Astrocyte of the cerebellum (primary cell): ENCODE measurements around the gene CYP27B1.
"Not testable (repeated sequence)": the region's sequence is repeated elsewhere in the genome, so short reads cannot be mapped to it uniquely, and the experiment has no call there.

Experiments
- DNase-seq: peaks from one replicate; pipeline ENCODE4 v3.0.0-alpha.2; 2011; ENCODE audit warnings: low read depth
- H3K4me3 ChIP-seq: 2 replicates; pipeline ENCODE4 v1.5.1; 2011; ENCODE audit warnings: mild to moderate bottlenecking, low read depth, low read length, moderate library complexity
- in situ Hi-C: cut with HindIII; loops from 2 replicates; pipeline ENCODE4 v1.10.0; 2017; ENCODE audit warnings: low sequenced_read_pairs
- TF ChIP-seq, protein P1 (sequence below): IDR thresholded peaks from 2 replicates; pipeline ENCODE4 v1.5.1; 2012; ENCODE audit warnings: low read length, low read depth, moderate library complexity, mild to moderate bottlenecking; ENCODE audit errors: missing control alignments

The CYP27B1 gene

DNA sequence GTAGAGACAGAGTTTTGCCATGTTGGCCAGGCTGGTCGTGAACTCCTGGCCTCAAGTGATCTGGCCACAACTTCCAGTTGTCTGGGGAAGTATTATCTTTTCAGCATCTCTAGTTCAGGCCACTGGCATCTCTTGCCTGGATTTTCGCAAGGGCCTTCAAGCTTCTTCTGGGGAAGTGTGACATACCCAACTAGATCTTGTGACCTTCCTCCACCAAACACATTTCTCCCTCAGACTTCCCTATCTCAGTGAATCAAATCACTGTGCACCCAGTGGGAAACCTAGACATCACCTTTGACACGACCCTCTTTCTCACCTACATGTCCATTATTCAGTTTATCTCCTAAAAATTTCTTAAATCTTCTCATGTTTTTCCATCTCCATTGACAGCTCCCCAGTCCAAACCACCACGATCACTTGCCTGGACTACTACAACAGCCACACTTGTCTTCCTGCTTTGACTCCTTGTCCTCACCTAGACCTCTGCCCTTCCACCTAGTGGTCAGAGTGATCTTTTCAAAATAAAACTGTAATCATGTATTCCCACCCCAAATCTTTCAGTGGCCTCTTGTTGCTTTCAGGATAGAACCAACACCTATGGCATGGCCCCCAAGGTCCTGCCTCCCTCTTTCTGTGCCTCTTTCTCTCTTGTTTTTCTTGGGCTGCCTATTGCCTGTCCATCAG is 8.8 kb upstream of the CYP27B1 start:
- in situ Hi-C loops: no loop called here
- no peak overlapping the region for H3K4me3 ChIP-seq
- TF ChIP-seq, protein P1, sequence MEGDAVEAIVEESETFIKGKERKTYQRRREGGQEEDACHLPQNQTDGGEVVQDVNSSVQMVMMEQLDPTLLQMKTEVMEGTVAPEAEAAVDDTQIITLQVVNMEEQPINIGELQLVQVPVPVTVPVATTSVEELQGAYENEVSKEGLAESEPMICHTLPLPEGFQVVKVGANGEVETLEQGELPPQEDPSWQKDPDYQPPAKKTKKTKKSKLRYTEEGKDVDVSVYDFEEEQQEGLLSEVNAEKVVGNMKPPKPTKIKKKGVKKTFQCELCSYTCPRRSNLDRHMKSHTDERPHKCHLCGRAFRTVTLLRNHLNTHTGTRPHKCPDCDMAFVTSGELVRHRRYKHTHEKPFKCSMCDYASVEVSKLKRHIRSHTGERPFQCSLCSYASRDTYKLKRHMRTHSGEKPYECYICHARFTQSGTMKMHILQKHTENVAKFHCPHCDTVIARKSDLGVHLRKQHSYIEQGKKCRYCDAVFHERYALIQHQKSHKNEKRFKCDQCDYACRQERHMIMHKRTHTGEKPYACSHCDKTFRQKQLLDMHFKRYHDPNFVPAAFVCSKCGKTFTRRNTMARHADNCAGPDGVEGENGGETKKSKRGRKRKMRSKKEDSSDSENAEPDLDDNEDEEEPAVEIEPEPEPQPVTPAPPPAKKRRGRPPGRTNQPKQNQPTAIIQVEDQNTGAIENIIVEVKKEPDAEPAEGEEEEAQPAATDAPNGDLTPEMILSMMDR: no peak
- DNase-seq: no peak

DNA sequence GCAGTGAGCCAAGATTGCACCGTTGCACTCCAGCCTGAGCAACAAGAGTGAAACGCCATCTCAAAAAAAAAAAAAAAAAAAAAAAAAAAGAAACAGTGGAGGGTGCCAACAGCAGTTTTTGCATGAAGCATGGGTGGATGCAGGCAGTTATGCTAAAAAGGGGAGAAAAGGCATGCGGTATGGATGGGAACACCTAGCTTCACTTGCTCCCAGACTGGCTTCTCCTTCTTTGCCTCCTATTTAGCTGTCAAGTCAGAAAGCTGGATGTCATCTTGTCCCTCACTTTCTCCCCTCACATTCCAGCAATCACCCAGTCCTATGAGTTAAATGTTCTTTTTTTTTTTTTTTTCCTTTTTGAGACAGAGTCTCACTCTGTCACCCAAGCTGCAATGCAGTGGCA is 8.2 kb upstream of the CYP27B1 start:
- no peak for DNase-seq
- in situ Hi-C loops: no loop called here
- TF ChIP-seq, protein P1: no peak
- H3K4me3 ChIP-seq: no peak overlapping the region

DNA sequence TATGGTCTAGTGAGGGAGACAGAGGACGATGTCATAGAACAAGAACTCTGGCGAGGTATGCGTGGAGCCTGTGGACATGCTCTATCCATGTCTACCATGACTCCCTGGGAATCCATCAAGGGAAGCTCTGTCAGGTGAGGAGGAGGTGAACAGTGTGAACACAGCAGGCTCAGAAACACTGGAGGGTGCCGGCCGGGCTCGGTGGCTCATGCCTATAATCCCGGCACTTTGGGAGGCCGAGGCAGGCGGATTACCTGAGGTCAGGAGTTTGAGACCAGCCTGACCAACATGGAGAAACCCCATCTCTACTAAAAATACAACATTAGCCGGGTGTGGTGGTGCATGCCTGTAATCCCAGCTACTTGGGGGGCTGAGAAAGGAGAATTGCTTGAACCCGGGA is 7.8 kb upstream of the CYP27B1 start:
- in situ Hi-C loops, H3K4me3 ChIP-seq, DNase-seq: not testable (repeated sequence)

- no peak for DNase-seq
These were observed 5.8 kb upstream of the CYP27B1 start, which contains the start of gene EEF1AKMT3 for GRCh38 chr12:57772429-57773322. Gene EEF1AKMT3, plus strand, starts transcription at chr12:57772614. Its CDS starts 111 bp downstream, at chr12:57772725.

DNA sequence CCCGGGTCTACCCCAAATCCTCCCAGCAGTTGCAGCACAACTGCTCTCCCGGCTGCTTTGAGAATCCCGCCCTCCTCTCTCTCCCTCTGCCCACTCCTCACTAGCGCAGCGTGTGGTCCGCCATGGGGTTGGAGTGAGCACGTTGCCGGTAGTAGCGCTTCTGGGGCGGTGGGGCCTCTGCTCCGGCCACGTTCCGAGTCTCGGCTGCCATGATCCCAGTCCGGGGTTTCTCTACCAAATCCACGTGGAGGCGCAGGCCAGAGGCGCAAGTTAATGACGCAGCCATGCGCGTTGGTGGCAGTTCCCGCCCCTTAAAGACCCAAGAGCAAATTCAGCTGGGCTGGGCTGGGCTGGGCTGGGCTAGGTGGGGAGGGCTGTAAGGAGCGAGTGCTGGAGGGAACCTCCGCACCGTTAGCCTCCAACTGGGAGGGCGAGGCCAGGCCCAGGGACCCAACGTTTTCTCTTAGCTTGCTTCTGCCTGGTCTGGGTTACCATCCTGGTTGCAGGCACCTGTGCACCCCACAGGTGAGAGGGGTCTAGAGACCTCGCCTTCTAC is 5.1 kb upstream of the CYP27B1 start, which contains the start of gene METTL1:
TSS of gene METTL1 (minus strand) at position 233 of the 556 bp plus-strand sequence. CDS start at position 211, 22 bp downstream.
- DNase-seq: peak; percentile 92
- in situ Hi-C loops: no loop called here
- TF ChIP-seq, protein P1: no peak
- H3K4me3 ChIP-seq: peak within 1 kb of the TSS; percentile 90

More at GRCh38 chr12:57772429-57773322, 5.8 kb upstream of the CYP27B1 start, which contains the start of gene EEF1AKMT3:
- peak within 1 kb of the TSS; percentile 90 for H3K4me3 ChIP-seq
- in situ Hi-C loops: no loop called here
- TF ChIP-seq, protein P1: no peak

- TF ChIP-seq, protein P1: no peak
- peak; percentile 80 for DNase-seq
- in situ Hi-C loops: no loop called here
- H3K4me3 ChIP-seq: peak overlapping the region; percentile 90
These were observed 4.5 kb upstream of the CYP27B1 start for GRCh38 chr12:57771236-57771872.
